Panc1 (cell line): ENCODE results near the gene GOLGA6L10.
"Not testable (repeated sequence)": the region's sequence is repeated elsewhere in the genome, so short reads cannot be mapped to it uniquely, and the experiment has no call there.

Experiments
- CTCF ChIP-seq: fragments of 450-650 bp; IDR thresholded peaks from 2 replicates; pipeline ENCODE4 v1.5.1; 2017; ENCODE audit warnings: mild to moderate bottlenecking
- POLR2AphosphoS5 ChIP-seq: IDR thresholded peaks from 2 replicates; pipeline ENCODE4 v1.6.1; 2012; ENCODE audit warnings: mild to moderate bottlenecking, low read depth, low read length, moderate library complexity
- REST ChIP-seq, 2 experiments: IDR thresholded peaks; 2 replicates each; pipeline ENCODE4 v1.6.1; 2011 to 2012; ENCODE audit warnings: low read depth in 2 of 2, control low read depth in 1 of 2, low read length in 1 of 2, mild to moderate bottlenecking in 1 of 2, moderate library complexity in 1 of 2; ENCODE audit not compliant: insufficient read depth in 1 of 2
- SIN3A ChIP-seq: IDR thresholded peaks from 2 replicates; pipeline ENCODE4 v1.6.1; 2012; ENCODE audit warnings: low read depth, mild to moderate bottlenecking, low read length, moderate library complexity, borderline replicate concordance; ENCODE audit not compliant: insufficient read depth
- TCF7L2 ChIP-seq: IDR thresholded peaks from 2 replicates; pipeline ENCODE4 v1.6.1; 2011; ENCODE audit warnings: mild to moderate bottlenecking, low read depth, low read length, inconsistent platforms

GRCh38 chr15:82318281-82318680 lies 31.0 kb downstream of the GOLGA6L10 start:
- not testable (repeated sequence) for TF ChIP-seq CTCF; POLR2AphosphoS5; SIN3A; REST (IDR thresholded peaks at IDR 0.05; ENCODE audit: insufficient read depth in 1 of 2, low read depth in 2 of 2, low read length in 1 of 2); TCF7L2
